Stimulated activated CD8-positive, alpha-beta memory T cell treated with anti-CD3 and anti-CD28 coated beads, Interleukin-7, amount 100 ng/mL, for 24 hours (primary cell): ENCODE results near the gene JAM2.
"Not testable (repeated sequence)": the region's sequence is repeated elsewhere in the genome, so short reads cannot be mapped to it uniquely, and the experiment has no call there.

ENCODE experiments used
- DNase-seq: peaks from one replicate; pipeline ENCODE4 v3.0.0-alpha.2; 2020; ENCODE audit warnings: low read depth

The JAM2 gene, protein sequence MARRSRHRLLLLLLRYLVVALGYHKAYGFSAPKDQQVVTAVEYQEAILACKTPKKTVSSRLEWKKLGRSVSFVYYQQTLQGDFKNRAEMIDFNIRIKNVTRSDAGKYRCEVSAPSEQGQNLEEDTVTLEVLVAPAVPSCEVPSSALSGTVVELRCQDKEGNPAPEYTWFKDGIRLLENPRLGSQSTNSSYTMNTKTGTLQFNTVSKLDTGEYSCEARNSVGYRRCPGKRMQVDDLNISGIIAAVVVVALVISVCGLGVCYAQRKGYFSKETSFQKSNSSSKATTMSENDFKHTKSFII

DNA sequence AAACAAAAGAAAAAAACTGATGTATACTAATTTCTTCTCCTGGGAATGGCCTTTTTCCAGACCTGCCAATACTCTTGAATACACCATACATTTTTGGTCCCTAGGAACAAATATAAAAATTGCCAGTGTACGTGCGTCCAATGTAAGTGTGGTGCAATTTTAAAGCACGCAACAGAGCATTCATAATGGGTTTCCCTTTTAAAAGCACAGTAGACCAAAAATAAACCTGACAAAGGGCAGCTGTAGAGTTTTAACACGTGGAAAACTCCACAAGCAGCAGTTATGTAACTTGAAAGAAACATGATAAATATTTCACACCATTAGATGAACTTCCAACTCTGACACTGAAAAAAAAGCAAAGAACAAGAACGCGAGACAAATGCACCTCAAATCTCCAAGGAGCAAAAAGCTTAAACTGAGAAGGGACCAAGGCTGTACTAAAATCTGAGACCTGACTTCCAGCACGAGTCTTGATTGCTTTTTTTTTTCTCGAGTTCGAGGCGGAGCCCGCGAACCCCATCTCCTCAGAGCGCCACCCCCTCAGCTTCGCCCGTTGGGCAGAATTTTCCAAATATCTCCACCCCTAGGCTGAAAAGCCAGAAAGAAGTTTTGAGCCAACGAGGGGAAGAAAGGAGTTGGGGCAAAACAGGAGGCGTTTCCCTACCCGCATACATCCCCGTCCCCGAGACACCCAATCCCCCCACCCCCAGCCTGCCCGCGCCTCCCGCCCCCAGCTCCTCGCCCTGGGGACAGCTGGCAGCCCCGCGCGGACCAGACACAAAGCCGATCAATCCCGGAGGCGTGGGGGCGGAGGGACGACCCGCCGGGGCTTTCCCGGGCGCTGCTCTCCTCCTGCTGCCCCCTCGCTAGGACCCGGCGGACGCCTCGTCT, at the start of gene JAM2:
Gene JAM2 (plus strand): TSS at position 599 of the 891 bp plus-strand sequence. CDS start 564 bp downstream, outside the sequence.
- no peak for DNase-seq

DNA sequence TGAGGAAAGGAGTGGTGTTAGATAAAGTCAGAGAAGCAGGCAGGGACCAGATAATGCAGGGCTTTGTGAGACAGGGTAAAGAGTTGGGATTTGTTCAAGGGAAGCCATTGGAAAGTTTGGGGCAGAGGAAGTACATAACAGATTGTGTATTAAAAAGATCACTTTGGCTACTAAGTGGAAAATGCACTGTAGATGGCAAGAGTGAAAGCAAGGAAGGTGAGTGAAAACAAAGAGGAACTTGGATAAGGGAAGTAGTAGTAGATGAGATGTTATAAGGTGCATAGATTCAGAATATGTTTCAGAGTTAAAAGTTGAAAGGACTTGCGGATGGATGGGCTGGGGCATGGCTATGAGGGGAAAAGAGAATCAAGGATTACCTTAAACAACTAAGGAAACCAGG, 49.2 kb upstream of the JAM2 start:
- DNase-seq: no peak

DNA sequence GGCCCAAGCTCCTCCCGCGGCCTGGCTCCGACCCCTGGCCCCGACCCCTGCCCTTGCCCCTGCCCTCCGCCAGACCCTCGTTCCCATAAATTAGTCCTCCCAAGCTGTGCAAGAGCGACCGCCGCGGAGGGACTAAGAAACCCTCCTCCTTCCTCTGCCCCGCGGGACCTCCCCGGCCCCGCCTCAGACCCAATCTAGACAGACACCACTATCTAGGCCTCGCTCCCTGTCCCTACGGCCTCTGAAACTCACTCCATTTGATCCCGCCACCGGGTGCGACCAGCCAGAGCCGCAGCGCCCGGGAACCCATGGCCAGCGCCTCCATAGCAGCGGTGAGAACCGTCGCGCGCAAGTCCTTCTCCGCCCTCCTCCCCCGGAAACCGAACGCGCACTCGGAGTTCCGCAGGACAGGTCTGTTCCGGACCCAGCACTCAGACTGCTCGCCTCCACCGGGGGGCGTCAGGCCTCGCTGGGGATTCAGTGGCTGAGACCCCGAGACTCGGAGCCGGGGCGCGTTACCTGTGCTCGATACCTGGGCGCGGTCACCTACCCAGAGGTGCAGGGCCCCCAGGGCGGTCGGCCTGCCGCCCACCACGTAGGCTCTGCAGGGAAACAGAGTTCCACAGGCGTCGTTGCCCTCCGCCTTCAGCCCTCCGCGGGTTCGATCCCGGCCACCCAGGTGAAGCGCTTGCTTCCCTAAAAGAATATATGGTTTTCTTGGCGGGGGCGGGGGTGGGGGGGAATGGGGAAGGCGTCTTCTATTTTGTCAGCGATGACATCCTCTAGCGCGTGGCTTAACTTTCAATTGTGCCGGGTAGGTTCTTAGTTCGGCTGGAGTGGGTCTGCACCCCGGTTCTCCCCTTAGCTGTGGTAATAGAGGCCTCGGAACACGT, 31.7 kb upstream of the JAM2 start, which contains the start of gene MRPL39:
Gene MRPL39 (minus strand): TSS at position 331 of the 893 bp plus-strand sequence. CDS start 6 bp downstream, at position 325.
- DNase-seq: peak; percentile 76

DNA sequence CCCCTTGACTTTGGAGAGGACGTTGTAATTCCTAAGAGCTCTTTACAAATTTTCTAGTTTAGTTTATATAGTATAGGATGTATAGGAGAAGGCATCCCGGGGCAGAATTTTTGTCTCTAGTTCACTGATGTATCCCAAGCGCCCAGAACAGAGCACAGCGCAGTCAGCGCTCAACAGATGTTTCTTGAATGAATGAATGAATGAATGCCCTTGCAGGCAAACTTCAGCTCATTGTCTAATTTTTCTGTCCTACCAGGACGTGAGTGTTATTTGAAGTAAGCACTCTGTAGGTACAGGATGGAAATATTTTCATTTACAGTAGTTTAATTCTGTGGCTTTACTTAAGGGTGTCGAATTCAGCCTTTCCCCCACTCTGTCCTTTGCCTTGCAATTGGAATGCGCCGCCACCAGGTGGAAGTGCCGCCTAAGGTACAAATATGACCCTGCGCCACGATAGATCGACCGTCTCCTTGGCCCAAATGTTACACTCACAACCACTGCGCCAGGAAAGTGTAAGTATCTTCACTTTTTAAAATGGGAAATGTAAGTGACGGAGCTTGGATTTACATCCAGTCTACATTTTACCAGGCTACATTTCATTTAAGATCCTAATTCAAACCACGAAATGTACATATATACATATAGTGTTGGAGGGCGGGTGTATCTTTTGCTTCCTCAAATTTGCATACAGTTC, 30.9 kb upstream of the JAM2 start:
- peak; percentile 44 for DNase-seq

DNA sequence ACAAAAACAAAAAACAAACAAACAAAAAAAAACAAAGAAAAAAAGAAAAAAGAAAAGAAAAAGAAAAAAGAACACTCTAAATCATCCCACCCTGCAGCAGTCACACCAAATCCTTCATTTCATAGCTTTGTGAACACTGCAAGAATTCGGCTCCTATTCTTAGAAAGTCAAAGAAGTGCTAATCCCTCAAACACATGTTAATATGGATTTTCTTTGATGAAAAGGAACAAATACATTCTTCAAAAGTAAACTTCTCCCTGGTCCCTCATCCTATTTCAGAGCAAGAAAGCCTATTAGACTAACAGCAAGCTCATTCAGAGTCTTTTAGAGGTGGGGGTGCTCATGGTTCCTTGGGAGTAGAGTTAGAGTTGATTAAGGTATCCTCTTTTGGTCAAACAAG, 24.6 kb upstream of the JAM2 start:
- DNase-seq: no peak

DNA sequence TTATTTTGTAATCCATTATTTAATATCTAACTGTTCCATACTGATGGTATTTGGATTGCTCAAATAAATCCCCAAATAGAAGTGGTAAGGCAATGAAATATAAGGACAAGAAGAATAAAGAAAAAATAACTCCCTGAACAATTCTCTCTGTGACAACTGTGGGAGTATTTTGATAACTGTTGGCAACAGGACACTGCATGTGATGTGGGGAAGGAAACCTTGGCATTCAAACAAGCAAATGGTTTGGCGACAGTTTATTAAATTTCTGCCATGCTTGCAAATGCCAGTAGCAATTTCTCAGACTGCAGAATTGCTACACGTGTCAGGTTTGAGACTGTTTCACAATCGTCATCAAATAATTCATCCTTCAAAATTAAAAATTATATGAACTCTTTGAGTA, 23.2 kb upstream of the JAM2 start:
- no peak for DNase-seq

DNA sequence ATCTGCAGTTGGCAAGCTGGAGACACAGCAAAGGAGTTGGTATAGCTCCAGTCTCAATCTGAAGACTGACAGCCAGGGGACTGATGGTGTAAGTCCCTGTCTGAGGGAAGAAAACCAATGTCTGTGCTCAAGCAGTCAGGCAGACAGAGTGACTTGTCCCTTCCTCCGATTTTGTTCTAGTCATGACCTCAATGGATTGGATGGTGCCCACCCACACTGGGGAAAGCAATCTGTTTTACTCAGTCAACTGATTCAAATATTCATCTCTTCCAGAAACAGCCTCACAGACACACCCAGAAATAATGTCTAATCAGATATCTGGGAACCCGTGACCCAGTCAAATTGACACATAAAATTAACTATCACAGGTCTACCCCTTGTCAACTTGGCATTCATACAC, 19.9 kb upstream of the JAM2 start:
- DNase-seq: no peak

DNA sequence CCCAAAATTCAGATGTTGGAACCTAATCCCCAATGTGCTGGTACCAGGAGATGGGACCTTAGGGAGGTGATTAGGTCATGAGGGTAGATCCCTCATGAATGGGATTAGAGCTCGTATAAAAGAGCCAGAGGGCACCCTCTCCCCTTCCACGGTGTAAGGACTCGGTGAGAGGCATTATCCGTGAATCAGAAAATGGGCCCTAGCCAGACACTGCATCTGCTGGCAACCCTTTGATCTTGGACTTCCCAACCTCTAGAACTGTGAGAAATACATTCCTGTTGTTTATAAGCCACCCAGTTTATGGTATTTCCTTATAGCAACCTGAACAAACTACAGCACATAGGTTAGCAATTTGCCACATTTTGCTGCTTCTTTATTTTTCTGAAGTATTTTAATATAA, 14.5 kb upstream of the JAM2 start:
- no peak for DNase-seq

DNA sequence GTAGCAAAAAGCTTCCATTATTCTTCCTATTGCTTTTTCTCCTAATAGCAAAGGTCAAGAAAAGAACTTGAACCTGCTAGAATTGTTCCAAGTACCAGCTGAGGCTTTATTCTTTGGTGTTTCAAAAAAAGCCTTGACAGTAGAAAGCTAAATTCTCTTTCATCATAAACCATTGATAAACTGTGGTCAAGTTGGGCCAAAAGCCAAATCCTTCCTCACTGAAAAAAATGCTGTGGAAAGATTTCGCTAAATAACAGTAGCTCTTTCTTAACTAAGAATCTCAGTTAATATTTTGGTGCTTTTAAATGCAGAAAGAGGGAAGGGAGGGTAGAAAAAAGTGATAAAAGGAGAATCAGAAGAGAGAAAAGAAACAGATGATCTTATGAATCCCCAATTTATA, 14.0 kb upstream of the JAM2 start:
- DNase-seq: no peak

DNA sequence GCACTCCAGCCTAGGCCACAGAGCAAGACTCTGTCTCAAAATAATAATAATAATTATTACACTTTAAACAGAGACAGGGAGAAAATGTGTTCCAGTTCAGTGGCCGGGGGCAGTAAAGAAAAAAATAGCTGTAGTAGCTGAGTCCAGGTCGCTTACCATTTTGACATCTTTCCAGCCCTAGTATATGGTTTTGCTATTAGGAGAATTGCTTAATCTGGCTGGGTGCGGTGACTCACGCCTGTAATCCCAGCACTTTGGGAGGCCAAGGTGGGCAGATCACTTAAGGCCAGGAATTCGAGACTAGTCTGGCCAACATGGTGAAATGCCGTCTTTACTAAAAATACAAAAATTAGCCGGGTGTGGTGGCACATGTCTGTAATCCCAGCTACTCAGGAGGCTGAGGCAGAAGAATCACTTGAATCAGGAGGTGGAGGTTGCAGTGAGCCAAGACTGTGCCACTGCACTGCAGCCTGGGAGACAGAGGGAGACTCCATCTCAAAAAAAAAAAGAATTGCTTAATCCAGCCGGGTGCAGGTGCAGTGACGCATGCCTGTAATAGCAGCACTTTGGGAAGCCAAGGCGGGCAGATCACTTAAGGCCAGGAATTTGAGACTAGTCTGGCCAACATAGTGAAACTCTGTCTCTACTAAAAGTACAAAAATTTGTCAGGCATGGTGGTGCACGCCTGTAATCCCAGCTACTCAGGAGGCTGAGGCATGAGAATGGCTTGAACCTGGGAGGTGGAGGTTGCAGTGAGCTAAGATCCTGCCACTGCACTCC, 13.1 kb upstream of the JAM2 start:
- DNase-seq: not testable (repeated sequence)

DNA sequence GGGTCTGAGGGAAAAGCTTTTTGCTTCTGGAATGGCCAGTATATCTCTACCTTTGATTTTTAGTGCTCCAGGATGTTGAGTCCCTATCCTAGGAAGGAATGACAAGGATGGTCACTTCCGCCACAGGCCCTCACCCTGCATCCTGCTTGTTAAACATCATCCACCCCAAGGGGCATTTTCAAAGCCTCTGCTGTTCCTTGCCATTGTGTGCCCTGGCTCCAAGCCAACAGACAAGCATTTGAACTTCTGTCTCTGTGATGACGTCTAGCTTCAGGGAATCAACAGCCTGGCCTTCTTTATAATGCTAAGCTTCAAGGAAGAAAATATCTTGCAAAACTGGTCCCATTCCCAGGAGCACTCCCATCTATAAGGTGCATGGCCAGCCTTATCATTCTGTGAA, 12.3 kb upstream of the JAM2 start:
- DNase-seq: no peak

DNA sequence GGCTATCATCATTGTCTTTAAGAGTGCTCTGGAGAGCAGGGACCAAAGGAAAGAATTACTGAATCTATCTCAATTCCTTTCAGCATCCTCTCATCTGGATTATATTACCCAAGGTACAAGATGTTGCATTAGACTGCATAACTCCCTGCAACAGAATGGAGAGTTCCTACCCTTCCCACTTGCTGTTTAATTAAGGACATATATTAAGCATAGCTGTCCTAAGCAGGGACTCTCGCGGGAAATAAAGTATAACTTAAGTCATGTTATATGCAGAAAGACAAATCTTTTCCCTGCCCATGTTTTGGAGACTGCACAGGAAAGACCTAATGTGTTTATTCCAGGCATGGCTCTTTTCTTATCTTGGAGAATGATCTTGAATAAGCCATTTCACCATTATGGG, 6.8 kb upstream of the JAM2 start:
- DNase-seq: no peak

DNA sequence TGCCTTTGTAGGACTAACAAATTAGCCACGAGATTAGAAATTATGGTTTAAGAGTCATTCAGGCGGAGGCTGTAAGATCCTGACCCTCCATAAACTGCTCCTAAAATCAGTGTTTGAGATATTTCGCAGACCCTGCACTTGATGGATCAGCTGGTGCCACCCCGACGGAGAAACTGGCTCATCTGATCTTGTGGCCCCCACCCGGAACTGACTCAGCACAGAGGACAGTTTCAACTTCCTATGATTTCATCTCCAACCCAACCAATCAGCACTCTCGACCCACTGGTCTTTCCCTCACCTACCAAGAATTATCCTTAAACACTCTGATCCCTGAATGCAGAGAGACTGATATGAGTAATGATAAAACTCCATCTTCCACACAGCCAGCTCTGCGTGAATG, 3.7 kb upstream of the JAM2 start:
- no peak for DNase-seq

DNA sequence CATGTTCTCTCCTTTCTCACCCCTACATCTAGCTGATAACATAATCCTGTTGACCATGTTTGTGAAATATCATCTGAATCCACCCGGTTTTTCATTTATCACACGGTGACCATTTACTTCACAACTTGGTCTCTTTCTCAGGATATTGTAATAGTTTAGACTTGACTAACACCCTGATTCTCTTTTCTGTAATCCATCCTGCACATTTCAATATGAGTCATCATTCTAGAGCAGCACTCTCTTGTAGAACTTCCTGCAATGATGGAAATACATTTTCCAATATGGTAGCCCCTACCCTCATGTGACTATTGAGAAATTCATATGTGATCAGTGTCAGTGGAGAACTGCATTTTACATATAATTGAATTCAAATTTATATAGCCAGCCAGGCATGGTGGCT, 2.3 kb upstream of the JAM2 start:
- DNase-seq: no peak

DNA sequence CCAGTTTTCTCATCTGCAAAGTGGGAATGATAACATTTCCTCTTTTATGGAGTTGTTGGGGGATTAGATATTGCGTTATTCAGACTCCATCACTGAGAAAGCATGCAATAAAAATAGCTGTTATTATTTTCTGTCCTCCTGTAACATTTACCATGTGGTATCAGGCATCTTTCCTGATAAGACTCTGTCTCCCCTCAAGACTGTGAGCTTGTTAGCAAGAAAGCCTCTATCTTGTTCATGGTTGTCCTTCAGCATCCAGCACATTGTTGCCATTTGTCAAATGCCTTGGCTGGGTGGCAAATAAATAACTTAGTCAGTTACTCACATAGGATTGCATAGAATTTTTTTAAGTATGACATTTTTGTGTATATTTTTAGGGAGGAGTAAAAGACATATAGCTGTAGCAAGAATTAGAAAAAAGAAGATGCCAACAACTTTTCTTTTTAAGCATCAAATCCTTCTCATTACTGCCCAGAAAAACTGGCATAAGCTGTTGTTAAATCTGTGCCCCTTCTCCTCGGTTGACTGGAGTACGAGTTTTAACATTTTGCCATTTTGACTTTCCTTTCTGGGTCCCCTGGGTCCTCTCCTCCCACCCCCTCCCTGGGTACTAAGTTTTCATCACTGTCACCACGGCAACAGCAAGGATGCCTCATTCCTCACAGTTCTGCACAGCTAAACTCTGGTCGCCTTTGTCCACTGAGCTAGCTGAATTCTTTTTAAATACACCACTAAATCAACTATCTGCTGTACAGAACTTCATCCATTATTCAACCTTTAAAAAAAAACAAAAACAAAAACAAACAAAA, 1.0 kb upstream of the JAM2 start:
- no peak for DNase-seq

DNA sequence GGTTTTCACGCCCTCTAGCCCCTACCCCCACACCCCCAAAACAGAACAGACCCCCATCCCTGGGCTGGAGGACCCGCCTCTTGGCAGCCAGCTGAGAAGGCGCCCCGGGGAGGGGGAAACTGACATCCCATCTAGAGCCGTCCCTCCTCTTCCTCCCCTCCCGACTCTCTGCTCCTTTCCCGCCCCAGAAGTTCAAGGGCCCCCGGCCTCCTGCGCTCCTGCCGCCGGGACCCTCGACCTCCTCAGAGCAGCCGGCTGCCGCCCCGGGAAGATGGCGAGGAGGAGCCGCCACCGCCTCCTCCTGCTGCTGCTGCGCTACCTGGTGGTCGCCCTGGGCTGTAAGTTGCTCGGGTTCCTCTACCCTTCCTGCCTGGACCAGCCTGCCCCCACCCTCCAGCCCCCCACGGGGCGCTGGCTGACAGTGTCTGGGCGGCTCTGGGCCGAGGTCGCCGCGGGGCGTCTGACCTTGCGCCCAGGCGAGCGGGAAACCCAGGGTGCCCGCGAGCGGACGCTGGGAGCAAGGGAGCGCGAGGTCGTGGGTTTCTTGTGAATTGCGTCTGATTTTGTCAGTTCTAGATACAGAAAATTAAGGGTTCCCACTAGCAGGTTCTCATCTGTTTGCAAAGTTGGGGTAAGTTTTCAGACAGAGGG, 618 bp downstream of the JAM2 start:
- DNase-seq: no peak

DNA sequence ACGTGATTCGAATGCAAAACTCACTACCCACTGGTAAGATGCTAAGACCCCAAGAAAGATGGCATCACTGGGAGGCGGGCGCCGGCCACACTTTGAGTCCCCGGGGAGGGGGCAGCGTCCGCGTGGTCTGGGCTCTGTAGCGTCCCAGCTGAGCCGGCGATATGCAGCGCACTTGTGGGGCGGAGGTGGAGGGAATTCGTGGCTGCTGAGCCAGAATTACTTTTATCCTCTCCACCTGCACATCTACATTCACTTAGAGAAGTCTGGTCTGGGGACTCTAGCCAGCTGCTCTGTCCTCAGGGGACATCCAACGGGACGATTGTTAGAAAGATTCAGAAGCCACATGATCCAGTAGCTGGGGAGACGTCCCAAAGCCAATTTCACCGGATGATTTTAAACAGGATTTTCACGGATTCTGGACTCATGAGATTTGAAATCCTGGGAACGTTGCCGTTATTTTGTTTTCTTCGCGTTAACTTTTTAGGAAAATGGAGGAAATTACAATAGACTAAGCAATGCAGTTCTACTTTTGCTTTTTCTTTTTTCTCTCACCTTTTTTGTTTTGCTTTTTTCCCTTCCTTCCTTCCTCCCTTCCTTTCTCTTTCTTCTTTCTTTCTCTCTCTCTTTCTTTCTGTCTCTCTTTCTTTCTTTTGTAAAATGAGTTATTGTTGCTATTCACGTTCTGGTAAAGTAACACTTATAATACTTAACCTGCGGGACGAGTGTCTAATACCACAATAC, 1.3 kb downstream of the JAM2 start:
- no peak for DNase-seq

DNA sequence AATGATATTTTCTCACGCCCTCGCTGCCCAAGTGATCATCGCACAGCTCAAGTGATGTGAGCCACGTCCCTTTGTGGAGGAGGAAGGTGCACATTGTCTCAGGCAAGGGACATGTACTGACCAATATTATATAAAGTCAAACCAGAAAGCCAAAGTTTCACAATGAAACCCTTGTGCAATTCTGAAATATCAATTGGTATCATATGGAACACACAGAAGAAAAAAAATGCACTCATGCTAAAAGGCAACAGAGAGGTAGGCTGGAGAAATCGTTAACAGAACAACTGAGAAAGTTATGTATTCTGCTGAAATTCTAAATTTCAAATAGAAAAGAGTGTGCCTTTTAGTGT, 1.9 kb downstream of the JAM2 start:
- DNase-seq: no peak

DNA sequence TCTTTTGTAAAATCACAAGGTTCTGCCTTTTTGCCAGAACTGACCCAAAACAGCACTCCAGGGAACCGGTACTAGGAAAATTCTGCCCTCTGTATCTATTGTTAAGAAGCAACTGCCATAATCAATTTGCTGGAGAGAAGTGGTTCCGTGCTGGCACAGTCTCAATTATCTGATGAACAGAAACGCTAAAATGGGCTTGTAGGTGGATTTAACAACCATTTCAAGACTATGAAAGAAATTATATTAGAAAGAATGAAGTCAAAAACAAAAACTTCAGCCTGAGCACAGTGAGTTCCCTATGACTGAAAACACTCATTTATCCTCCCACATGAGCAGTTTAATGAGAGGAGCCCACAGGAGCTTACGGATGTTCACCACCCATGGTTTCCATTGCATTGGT, 4.4 kb downstream of the JAM2 start:
- DNase-seq: no peak
